HG03045 (cell line): ENCODE results near the gene SLC6A8.
"Not testable (repeated sequence)": the region's sequence is repeated elsewhere in the genome, so short reads cannot be mapped to it uniquely, and the experiment has no call there.

ENCODE experiments used
- ATAC-seq: cut with Tn5 transposase; IDR thresholded peaks from one replicate; pipeline ENCODE4 v1.9.1; 2021; ENCODE audit warnings: mild to moderate bottlenecking, moderate library complexity; ENCODE audit not compliant: unreplicated experiment

SLC6A8 gene

DNA sequence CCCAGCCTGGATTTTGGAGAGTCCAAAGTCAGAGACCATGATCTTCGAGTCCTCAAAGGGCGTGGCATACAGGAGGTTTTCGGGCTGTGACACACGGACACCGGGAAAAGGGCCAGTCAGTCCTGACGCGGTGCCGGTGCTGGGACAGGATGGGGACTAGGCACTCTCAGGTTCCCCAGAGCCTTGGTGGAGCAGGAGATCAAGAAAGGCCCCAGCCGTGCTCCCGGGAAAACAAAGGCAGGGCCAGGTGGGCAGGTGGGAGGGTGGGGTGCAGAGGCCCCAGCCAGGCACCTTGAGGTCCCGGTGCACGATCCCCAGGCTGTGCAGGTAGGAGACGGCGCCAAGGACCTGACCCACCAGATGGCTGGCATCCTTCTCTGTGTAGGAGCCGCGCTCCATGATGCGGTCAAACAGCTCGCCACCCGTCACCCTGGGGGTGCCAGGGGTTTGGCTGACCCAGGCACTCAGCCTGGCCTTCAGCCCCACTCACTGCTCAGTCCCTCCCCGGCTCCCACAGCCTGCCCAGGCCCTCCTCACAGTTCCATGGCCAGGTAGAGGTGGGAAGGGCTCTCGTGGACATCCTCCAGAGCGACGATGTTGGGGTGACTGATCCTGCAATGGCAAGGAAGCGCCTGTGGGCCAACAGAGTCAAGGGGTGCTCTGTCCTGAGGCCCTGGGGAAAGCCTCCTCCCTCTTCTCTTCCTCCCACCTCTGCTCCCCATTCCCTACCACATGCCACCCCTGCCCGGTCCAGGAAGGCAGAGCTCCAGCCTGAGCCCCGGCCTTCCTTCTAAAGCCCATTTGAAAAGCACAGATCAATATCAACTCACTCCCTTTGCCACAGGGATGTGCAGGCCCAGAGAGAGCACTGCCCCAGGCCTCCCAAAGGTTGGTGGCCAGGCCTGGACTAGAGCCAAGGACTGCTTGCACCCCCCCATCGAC, 15.9 kb upstream of the SLC6A8 start:
- no peak for ATAC-seq

DNA sequence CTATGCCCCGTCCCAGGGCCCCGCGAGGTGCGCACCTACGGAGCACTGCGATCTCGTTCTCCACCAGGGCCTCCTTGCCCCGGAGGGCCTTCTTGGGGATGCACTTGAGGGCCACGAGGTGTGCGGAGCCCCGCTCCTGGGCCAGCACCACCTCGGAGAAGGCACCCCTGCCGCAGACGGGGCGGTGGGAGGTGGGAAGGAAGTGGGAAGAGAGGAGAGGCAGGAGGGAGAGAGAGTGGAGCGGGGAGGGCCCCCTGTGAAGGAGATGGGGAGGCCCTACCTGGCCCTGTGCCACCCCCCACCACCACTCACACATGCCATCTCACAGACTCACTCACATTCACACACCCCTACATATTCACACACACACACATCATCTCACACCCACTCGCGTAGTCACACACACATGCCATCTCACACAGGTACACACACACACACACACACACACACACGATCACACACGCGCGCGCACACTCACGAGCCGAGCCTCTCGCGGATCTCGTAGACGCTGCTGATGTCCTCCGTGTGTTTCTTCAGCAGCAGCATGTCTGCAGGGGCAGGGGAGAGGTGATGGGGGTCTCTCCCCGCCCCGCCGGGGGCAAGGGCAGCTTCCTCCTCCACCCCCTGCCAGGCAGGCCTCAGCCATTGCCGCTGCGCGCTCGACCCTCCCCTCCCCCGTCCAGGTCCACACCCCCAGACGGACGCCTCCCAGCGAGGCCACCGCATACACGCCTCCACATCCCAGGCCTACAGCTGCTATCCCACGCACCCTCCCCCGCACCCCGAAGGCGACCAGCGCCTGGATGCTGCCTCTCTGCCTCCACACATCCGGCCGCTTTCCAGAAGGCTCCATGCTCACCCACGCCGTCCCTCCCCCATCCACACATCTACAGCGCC, 14.9 kb upstream of the SLC6A8 start:
- ATAC-seq: no peak

DNA sequence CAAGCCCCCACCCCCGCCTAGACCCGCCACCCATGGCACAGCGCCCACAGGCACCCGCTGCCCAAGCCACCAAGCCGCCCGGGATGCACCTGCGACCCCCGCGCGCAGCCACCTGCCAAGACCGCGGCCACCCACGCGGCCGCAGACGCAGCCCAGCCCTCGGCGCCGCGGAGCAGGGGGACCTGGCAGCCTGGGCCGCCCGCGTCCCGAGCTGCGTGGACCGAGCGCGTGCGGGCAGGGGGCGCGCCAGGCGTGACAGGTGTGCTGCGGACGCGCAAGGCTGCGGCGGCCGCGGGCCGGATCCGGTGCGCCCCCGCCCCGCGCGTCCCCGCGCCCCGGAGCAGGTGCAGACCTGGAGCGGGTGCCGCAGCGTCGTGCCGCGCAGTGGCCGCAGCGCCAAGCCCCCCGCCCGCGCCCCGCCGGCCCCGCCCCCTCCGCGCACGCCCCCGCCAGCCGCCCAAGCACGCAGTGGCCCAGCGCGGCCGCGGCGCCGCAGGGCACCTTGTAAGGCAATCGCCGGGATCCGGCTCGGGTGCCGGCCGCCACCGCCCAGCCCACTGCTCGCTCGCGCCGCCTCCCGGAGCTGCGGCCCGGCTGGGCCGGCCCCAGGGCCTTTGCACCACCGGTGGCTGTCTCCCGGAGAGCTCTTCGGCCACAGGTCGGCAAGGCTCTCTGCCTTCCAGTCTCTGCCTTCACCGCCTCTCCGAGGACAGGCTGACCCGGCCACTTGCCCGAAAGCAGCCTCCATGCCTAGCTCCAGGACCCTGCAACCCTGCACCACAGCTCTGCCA, 14.1 kb upstream of the SLC6A8 start, which contains the start of gene PNCK:
Gene PNCK, minus strand, starts transcription at position 386 of the 791 bp plus-strand sequence. CDS start 737 bp downstream, outside the sequence.
- ATAC-seq: no peak

DNA sequence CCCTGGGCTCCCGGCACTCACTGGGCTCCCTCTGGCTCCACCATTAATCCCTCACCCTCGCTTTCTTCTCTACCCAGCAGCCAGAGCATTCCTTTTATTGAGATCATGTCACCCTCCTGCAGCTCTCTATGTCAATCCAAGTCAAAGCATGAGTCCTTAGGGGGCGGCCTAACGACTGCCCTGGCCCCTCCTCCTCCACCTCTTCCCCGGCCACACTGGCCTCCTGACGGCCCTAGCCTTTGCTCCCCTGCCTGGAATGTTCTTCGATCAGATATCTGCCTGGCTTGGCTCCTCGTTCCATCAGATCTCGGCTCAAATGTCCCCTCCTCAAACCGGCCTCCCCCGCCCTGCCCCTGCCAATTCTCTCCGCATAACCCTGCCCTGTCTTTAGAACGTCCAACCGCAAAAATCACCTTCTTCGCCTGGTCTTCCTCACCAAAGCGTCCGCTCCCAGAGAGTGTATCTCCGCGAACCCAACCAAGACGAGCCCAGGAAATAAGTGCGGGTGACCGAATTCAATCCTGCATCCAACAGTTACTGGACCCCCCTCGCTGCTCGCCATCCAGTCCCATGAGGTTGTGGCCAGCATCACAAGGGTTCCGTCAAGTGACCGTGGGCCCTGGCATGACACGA, 13.4 kb upstream of the SLC6A8 start:
- no peak for ATAC-seq

DNA sequence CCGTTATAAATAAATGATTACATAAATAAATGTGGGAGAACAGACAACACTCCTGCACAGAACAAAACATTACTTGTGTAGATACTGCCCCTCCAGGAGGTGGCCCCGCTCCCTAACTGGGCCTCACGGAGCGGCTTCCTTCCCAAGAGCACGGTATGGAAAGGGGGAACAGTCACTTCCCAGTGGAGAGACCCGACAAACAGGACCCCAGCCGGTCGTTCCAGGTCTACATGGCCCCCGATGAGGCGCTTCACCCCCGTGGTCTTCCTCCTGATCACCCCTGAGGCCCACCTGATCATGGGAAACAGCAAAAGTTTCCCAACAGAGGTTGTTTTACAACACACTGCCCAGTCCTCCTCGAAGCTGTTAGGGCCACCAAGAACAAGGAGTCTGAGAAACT, 6.6 kb upstream of the SLC6A8 start:
- no peak for ATAC-seq

DNA sequence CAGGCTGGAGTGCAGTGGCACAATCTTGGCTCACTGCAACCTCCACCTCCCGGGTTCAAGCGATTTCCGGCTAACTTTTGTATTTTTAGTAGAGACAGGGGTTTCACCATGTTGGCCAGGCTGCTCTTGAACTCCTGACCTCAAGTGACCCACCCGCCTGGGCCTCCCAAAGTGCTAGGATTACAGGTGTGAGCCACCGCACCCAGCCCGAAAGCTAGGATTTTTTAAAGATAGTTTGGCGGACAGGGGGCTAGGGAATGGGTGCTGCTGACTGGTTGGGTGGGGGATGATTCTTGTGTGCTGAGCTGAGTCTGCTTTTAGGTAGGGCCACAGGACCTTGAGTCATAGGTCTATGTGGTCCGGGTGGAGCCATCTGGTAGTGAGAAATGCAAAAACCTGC, 4.2 kb upstream of the SLC6A8 start:
- not testable (repeated sequence) for ATAC-seq

DNA sequence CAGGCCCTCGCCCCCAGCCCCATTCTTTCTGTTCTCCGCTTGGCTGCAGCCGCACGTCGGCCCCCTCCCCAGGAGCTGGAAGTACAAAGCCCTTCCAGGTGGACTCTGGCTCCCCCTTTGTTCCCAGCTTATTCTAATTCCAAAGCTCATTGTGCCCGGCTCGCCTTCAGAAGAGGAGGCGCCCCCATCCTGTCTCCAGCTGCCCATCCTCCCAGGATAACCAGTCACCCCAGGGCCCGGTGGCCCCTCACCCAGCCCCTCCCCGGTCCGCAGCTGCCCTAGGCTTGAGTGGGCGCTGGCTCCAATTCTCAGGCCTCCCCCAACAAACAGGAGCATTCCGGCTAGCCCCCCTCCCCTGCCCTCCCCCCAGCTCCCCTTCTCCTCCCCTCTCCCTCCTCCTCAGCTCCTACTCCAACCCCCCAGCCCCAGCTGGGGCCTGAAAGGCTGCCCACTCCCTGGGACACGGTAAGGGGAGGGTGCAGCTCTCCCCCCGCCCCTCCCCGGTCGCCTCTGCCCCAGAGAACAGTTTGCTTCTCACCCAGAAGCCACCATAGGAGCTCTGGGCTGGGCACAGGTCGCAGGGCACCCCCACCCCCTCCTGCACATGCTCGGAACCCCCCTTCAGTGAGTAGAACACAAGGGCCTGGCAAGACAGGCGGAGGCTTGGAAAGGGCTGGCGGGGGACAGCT, 3.1 kb upstream of the SLC6A8 start:
- ATAC-seq: no peak

DNA sequence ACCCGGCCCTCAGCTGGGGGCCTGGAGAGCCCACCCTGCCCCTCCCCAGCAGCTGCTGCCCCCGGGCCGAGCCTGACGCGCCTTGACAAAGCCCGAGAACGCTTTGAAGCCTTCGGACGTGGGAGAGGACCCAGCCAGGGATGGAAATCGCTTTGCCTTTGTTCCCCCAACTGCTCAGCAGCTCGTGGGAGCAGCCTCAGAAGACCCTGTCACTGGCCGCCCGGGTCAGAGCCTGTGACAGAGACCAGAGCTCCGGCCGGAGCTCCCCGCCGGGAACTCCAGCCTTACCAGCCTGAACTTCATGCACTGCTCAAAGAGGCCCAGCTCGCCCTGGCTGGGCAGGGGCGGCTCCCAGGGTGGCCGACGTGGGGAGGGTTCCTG, 2.6 kb upstream of the SLC6A8 start:
- ATAC-seq: no peak

DNA sequence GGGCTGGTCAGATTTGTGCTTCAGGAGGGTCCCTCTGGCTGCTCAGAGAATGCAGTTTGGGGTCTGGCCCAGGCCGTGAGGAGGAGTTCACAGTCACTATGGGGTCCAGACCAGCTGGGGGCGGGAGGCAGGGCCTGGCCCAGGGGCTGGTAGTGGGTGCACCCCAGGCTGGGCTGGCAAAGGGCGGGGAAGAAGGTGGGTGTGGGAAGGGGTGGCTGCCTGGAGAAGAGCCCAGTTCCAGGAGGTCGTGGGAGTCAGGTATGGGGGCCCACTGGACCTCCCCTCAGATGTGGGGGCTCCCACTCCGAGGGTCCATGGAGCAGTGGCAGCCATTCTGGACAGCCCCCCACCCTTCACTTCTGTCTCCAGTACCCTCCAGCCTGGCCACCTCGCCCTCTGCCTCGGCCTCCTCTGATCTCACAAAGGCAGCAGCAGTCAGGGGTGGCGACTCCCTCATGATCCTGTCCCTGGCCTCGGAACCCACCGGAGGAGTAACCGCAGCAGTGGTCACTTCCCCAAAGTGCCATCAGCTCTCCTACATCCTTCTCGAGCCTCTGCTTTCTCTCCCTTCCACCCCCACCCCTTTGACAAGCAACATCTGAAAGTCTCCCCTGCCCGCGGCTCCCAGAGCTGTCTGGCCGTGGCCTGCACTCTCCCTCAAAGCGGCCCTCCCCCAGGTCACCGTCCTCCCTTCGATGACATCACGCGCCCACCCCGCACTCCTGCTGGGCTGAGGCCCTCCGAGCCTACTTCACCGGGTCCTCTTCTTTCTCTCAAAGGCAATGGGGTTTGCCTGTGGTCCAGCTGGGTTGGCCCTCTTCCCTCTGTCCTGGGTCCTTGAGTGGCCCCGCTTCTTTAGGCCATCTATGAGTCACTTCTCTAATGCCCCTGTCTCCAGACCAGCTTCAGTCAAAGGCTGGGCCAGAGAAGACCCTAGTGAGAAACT, 1.7 kb upstream of the SLC6A8 start:
- no peak for ATAC-seq

DNA sequence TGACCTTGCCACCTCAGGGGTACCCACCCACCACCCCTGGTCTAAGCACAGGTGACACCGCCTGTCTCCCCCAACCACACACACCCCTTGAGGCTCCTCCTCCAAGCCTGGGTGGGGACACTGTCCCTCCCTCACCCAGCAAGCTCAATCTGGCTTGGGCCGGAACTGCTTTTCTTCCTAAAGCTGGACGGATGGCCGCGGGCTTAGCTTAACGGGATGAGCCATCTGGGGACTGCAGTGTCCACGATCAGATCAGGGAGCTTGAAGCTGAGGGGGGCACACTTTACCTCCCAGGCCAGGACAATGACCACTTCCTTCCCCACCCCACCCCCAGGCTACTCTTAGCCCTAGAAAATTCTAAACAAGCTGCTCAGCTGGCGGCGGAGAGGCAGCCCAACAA, 1.0 kb upstream of the SLC6A8 start:
- no peak for ATAC-seq

DNA sequence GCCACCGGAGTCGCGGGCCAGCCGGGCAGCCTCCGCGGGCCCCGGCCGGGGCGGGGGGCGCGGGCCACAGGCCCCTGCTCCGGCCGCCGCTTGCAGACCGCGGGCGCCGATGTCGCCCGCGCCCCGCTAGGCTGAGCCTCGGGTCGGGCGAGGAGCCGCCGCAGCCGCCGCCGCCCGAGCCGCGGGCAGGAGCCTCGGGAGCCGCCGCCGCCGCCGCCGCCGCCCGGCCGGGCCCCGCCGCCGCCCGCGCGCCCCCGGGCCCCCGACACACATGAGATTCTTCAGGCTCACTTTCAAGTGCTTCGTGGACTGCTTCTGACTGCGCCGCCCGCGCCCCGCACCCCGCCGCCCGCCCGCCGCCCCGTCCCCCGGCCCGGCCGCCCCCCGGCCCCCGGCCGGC, 345 bp downstream of the SLC6A8 start:
- no peak for ATAC-seq

DNA sequence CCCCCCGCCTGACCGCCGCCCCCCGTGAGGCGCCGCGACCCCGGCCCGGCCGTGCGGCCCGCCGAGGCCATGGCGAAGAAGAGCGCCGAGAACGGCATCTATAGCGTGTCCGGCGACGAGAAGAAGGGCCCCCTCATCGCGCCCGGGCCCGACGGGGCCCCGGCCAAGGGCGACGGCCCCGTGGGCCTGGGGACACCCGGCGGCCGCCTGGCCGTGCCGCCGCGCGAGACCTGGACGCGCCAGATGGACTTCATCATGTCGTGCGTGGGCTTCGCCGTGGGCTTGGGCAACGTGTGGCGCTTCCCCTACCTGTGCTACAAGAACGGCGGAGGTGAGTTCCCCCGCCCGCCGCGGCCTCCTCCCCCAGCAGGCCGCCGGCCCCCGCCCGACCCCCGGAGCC, 780 bp downstream of the SLC6A8 start:
- no peak for ATAC-seq

DNA sequence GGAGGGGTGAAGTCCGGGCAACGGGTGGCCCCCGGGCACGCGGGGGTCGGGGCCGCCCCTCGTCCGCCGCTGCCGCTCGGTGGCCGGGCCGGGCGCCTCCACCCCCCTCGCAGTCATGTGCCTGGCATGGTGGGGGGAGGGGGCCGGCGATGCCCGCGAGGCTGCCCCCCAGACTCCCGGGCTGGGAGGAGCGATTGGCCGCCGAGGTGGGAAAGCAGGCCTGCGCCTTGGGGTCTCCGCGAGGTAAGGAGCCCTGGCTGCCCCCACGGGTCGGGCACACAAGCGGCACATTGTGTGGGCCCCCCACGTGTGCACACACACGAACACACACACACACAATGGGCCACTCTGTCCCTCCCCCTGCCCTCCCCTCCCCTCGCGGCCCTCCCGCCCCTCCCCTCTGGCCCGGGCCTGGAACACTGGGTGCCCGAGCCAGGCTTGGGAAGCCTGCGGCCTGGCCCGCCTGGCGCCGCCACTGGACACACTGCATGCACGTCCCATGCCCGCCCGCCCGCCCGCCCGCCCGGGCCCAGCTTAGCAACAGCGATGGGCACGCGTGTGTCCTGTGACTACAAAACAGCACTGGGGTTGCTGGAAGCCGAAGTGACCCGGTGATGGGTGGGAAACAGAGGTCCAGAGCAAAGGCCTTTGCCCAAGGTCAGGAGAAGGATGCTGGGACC, 1.3 kb downstream of the SLC6A8 start:
- no peak for ATAC-seq

DNA sequence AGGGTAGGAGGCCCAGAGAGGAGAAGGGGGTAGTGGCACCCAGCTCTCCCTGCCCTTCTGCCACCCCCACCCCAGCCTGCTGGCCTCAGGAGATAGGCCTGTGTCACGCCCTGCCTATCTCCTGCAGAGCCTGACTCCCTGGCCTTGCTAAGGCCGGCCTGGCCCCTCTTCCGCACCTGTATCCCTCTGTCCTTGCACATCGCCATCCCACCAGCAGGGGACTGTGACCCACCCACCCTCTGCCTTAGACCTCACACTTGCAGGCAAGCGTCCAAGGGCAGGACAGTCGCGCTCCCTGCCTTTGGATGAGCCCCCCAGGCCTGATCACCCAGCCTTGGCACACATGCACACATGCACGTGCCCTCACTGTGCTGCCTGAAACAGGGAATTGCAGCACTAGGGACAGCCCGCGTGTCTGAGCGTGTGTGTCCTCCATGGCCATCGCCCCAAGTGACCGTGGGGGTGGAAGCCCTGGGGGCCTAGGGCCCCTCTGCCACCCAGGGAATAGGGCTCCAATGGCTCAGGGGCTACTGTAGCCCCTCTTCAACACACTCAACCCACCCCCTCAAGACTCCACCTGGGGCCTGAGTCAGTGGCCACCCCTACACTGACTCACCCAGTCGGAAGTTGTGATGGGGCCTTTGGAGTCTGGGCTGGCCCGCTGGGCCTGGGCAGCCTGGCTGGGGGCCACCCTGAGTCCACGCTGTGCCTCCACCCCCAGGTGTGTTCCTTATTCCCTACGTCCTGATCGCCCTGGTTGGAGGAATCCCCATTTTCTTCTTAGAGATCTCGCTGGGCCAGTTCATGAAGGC, 2.1 kb downstream of the SLC6A8 start:
- ATAC-seq: no peak

DNA sequence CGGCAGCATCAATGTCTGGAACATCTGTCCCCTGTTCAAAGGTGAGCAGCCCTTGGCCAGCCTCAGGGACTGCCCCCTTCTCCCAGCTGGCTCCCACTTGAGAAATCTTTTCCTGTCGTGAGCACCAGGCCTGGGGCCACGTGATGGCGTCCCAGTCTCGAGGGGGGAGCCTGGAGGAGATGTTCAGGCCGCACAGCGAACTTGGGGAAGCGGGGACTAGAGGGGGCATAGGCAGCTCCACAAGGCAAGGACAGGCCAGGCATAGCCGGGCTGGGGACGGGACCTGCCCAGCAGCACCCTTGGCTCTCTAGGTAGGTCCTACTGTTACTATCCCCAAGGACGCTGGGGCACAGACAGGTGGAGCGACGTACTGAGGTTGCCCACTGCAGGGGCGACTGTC, 2.7 kb downstream of the SLC6A8 start:
- ATAC-seq: no peak

DNA sequence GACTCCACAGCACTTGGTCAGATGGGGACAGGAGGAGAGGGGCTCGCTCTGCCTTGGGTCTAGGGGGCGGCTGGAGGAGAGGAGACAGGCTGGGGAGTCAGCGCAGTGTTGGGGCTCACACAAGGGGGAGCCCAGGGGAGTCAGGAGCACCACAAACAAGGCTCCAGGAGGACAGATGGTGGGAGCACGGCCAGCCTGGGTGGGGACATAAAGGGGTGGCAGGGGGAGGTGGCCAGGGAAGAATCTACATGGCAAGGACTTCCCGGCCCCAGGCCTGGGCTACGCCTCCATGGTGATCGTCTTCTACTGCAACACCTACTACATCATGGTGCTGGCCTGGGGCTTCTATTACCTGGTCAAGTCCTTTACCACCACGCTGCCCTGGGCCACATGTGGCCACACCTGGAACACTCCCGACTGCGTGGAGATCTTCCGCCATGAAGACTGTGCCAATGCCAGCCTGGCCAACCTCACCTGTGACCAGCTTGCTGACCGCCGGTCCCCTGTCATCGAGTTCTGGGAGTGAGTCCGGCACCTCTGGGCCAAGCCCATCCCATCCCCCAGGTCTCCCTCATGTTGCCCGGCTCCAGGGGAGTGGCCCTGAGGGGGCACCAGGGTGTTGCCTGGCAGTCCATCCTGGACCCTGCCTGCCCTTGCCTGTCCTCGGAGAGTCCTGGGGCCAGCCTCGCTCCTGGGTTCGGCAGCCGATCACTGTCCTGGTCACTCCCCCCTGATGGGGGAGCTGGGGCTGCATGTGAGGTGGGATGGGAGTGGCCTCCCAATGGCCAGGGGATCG, 3.5 kb downstream of the SLC6A8 start:
- not testable (repeated sequence) for ATAC-seq

DNA sequence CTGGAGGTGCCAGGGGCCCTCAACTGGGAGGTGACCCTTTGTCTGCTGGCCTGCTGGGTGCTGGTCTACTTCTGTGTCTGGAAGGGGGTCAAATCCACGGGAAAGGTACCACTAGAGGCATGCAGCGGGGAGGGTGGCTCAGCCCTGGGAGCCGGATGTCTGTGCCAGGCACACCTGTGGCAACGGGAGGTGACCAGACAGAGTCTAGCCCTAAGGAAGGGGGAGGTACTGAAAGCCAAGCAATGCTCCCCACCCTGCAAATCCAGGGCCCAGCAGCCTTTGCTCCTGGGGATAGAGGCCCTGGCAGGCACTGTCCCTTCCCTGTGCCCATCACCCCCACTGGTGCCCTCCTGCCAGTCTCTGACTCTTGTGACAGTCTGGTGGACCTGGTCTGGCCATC, 4.3 kb downstream of the SLC6A8 start:
- no peak for ATAC-seq
